NCI-H510A treated with DMSO at 0.1 percent for 48 hours (cell line): Measurements from ENCODE around the gene ARL15.

Experiments
- DNase-seq: peaks from one replicate; lab custom pipeline; 2025; lab: John Stamatoyannopoulos, UW

Gene ARL15

GRCh38 chr5:53932351-53932750 is 378.0 kb downstream of the ARL15 start:
- no peak for DNase-seq

DNA sequence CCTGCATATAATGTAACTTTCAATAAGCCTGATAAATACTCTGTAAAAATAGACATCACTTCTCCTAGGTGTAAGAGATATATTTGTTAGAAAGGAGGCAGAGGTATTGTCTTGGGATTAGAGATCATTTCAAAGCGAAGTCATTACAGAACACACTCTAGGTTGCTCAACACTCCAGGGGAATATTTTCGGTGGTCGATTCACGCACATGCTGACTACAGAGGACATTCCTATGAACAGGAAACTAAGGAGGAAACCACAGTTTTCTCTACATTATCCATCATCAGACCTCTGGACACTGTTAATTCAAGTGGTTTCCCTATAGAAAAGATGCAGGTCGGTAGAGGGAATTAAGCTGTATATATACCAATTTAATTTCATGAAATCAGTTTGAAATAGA is 379.9 kb downstream of the ARL15 start:
- DNase-seq = no peak

- no peak for DNase-seq
Measured at GRCh38 chr5:53929570-53929969, 380.8 kb downstream of the ARL15 start.

- no peak for DNase-seq
Measured at GRCh38 chr5:53929152-53929551, 381.2 kb downstream of the ARL15 start.

DNA sequence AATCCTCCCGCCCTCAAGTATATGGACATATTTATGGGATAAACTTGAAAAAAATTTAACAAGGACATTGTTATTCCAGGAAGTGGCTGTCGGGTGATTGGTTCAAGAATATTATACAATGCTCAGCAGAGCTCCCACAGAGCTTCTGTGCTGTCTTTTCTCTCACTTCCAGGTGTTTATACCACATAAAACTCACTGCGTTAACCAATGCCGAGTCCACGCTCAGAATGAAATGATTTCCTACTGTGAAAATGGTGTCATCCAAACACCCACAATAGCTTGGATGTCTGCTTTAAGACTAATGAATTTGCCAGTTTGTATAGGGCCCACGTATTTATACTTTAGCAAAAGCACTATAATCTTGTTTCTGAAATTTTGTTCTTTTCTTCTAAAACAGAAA is 381.7 kb downstream of the ARL15 start:
- DNase-seq = no peak

DNA sequence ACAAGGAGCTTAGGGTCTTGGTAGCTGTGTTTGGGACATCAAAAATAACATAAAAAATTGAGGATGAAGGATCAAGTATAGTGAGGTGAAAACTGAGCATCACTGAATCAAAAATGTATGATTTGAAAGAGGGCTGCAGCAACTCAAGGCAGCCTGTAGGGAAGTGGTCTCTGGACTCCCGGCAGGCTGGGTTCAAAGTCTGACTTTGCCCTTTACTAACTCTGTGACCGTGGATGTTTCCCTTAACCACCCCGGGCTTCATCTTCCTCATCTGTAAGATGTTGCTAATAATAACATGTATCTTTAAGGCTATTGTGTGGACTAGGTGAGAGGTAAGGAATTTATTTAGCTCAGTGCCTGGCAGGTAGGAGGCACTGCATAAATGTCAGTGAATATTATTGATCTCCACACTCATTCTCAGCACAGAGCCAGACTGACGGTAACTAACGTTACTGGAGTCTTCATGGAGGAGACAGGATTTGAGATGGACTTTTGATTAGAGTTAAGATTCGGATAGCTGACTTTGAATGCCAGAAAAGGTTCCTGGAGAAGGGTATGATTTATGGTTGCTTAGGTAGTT is 382.6 kb downstream of the ARL15 start:
- DNase-seq = no peak

GRCh38 chr5:53926026-53926425 is 384.3 kb downstream of the ARL15 start:
- no peak for DNase-seq

GRCh38 chr5:53924392-53924791 is 386.0 kb downstream of the ARL15 start:
- no peak for DNase-seq

GRCh38 chr5:53923961-53924360 is 386.4 kb downstream of the ARL15 start:
- DNase-seq = no peak

GRCh38 chr5:53922508-53923498 is 387.6 kb downstream of the ARL15 start:
- peak; percentile 45 for DNase-seq

- DNase-seq = no peak
Measured at GRCh38 chr5:53917826-53918225, 392.5 kb downstream of the ARL15 start.

GRCh38 chr5:53917095-53917494 is 393.3 kb downstream of the ARL15 start:
- DNase-seq = no peak

DNA sequence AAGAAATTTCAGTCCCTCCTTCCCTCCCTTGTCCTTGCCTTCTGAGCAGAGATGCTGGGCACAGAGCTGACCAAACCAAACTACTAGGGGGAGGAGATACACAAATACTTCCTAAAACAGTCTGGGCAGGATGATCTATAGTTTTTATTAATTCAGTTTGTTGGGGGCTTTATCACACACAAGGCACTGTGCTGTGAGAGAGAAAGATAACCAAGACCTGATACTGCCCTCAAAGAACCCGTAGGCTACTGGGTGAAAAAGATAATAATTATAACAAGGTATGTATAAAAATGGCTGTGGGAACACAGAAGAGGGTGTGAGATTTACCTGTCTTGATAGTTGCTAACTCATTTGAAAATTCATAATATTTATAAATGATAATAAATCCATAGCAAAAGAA is 395.3 kb downstream of the ARL15 start:
- no peak for DNase-seq

DNA sequence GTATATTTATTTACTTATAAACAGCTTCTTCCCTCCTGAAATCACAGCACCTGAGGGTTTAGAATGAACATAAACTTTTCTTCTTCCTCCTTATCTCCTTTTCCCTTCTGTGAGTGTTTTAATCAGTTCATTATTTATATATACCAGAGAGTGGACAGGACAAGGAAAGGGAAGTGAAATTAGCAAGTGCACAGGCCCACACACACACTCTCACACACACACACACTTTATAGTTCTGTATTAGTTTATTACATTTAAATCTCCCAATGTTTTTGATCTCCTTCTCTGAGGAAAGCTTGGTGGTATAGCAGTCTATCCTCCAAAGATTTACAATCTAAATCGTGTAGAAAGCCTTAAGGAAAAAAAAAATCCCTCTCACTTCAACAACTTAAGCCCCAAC is 396.4 kb downstream of the ARL15 start:
- no peak for DNase-seq

GRCh38 chr5:53908757-53909156 is 401.6 kb downstream of the ARL15 start:
- DNase-seq = no peak

DNA sequence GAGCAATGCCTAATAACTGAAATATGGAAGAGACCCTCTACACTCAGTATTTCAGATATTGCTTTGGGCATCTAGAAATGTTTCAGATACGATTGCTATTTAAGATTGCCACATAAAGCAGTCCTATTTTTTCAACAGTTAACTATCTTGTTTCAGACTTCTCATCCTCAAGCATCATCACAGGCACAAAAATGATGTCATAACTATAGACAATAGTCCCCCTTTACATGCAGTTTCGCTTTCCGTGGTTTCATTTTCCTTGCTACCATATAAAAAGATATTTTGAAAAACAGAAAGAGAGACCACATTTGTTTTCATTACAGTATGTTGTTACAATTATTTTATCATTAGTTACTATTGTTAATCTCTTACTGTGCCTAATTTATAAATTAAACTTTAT is 402.5 kb downstream of the ARL15 start:
- DNase-seq = no peak

DNA sequence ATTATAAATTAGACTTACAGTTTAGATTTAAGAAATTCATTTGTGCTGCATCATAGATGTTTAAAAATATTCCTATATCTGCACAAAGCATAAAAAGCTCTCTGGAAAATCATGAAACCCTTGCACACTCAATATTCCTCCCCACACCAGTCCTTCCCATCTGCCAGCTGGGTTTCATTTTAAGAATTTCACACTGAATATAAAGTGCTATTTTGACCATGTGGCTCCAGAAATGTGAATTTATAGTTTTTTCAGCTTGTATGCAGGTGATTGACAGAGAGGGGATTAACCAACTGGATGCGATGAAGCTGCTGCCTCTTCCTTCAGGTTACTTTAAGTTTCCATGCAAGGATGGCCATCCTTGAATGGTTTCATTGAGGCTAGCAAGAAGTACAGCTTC is 403.6 kb downstream of the ARL15 start:
- no peak for DNase-seq

DNA sequence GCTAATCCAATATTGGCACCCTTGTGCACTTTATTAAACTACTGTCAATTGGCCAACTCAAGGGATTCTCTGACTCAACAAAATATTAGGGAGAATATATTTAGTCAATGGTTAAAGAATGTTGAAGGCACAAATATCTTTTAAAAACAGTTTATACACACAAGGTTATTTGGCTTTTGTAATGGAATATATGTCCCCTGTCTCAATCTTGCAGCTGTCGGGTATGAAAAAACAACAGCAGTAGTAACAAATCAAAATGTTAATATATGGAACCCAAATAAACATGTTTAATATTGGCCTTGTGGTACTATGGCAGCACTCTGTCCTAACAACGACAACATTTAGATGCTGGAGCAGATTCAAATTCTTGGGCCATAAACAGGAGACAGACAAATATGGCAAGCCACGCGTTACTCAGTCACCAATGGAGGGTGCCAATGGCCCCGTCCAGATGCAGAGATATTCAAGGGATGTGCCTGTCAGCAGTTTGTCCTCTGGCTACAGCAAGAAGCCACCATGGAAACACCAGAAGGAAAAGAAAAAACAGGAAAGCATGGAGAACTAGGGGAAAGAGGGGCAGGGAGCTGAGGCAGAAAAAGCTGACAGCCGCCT is 408.0 kb downstream of the ARL15 start:
- no peak for DNase-seq

- DNase-seq = peak; percentile 85
Measured at GRCh38 chr5:53900677-53901076, 409.7 kb downstream of the ARL15 start.

- no peak for DNase-seq
Measured at GRCh38 chr5:53895091-53895683, 415.2 kb downstream of the ARL15 start.

GRCh38 chr5:53893626-53894025 is 416.7 kb downstream of the ARL15 start:
- DNase-seq = no peak

DNA sequence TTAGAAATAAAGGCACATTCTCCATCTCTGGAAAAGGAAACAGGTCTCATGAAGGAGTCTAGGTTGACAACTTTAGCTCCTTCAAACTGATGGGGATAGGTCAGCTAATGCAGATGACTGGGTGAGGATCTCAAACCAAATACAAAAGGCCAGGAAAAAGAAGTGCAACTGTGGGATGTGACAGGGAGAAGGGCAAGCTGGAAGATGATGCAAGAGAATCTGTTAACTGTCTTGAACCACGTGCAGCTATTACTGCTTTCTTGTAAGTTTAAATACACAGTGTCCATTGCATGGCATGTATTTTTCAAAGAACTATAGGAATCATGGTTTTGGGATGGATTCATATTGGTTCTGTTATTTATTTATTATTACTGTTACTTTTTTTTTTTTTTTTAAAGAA is 418.1 kb downstream of the ARL15 start:
- no peak for DNase-seq

DNA sequence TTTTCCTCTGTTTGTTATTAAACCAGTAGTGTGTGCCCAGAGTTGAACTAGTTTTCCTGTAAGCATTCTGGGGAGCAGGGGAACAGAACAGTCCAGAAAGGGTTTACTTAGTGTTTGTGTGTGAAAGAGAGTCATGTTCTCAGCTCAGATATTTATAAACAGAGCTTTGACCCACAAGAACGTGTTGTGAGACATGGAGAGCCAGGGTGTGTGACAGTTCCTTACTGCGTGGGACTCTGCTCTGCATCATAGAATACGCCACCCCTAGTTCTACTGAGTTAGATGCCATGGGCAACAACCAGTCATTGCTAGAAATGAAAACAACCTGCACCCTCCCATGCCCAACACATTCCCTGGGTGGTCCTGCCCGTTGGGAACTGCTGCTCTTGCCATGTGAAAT is 419.2 kb downstream of the ARL15 start:
- no peak for DNase-seq
